GM12878 (cell line): ENCODE results near the gene CATSPERZ. TPM values are rescaled to one million over a fixed set of nuclear protein-coding genes. Genes with fewer than 3 reads are reported as not detected.

Experiments used
- BCL11A ChIP-seq: IDR thresholded peaks from 2 replicates; pipeline ENCODE4 v1.6.1; 2011; ENCODE audit warnings: low read depth, low read length
- CHD1 ChIP-seq: IDR thresholded peaks from 2 replicates; pipeline ENCODE4 v1.6.1; 2012; ENCODE audit warnings: low read depth, low read length, improper control_type of control experiment
- CREB1 ChIP-seq: IDR thresholded peaks from 2 replicates; pipeline ENCODE4 v1.6.1; 2012; ENCODE audit warnings: low read depth, mild to moderate bottlenecking, inconsistent platforms
- CTCF ChIP-seq, 3 experiments: IDR thresholded peaks in 2 of 3; conservative IDR thresholded peaks in 1 of 3; 2 replicates each; pipeline ENCODE4 v1.5.1; 2011; ENCODE audit warnings: low read depth in 3 of 3, low read length in 3 of 3, mild to moderate bottlenecking in 3 of 3, control low read depth in 2 of 3, moderate library complexity in 2 of 3, inconsistent platforms in 1 of 3, mixed read lengths in 1 of 3; ENCODE audit not compliant: control insufficient read depth in 2 of 3, insufficient read depth in 1 of 3; ENCODE audit errors: extremely low read depth in 1 of 3
- EED ChIP-seq: sonication (generic); IDR thresholded peaks from 2 replicates; pipeline ENCODE4 v1.6.1; 2016; ENCODE audit warnings: antibody characterized with exemption, low read depth
- ETV6 ChIP-seq, 2 experiments: fragments of 450-650 bp in 1 of 2; IDR thresholded peaks in 1 of 2; conservative IDR thresholded peaks in 1 of 2; 2 replicates each; pipeline ENCODE4 v1.6.1; 2014; ENCODE audit warnings: antibody characterized with exemption in 1 of 2, borderline replicate concordance in 1 of 2, low read depth in 1 of 2, mild to moderate bottlenecking in 1 of 2, moderate library complexity in 1 of 2
- FOXM1 ChIP-seq: IDR thresholded peaks from 2 replicates; pipeline ENCODE4 v1.6.1; 2012; ENCODE audit warnings: low read depth, mild to moderate bottlenecking, inconsistent platforms, low read length, moderate library complexity
- HDAC6 ChIP-seq: fragments of 200-600 bp; sonication (generic); IDR thresholded peaks from one replicate; pipeline ENCODE4 v1.8.0; 2017; ENCODE audit warnings: antibody characterized with exemption; ENCODE audit not compliant: unreplicated experiment
- JUNB ChIP-seq: IDR thresholded peaks from 2 replicates; pipeline ENCODE4 v1.6.1; 2016; ENCODE audit warnings: antibody characterized with exemption, mild to moderate bottlenecking
- NFXL1 ChIP-seq: fragments of 450-650 bp; IDR thresholded peaks from 2 replicates; pipeline ENCODE4 v1.6.1; 2017; ENCODE audit warnings: antibody characterized with exemption, mild to moderate bottlenecking, borderline replicate concordance
- POU2F2 ChIP-seq: IDR thresholded peaks from 3 replicates; pipeline ENCODE4 v1.6.1; 2011; ENCODE audit warnings: low read depth, mild to moderate bottlenecking, low read length, borderline replicate concordance
- RBBP5 ChIP-seq: fragments of 200-600 bp; sonication (generic); conservative IDR thresholded peaks from 2 replicates; pipeline ENCODE4 v1.6.1; 2016
- RUNX3 ChIP-seq: IDR thresholded peaks from 2 replicates; pipeline ENCODE4 v1.6.1; 2012; ENCODE audit warnings: low read length, inconsistent platforms
- SREBF2 ChIP-seq: IDR thresholded peaks from 2 replicates; pipeline ENCODE4 v1.6.1; 2012; ENCODE audit warnings: mild to moderate bottlenecking, low read length
- TAF1 ChIP-seq: IDR thresholded peaks from 2 replicates; pipeline ENCODE4 v1.6.1; 2011; ENCODE audit warnings: mild to moderate bottlenecking, low read depth, low read length, borderline replicate concordance
- TBL1XR1 ChIP-seq: IDR thresholded peaks from 2 replicates; pipeline ENCODE4 v1.6.1; 2012; ENCODE audit warnings: low read depth, low read length, improper control_type of control experiment
- TCF12 ChIP-seq: IDR thresholded peaks from 2 replicates; pipeline ENCODE4 v1.6.1; 2011; ENCODE audit warnings: low read depth, mild to moderate bottlenecking, low read length
- YBX1 ChIP-seq: fragments of 450-650 bp; IDR thresholded peaks from 2 replicates; pipeline ENCODE4 v1.6.1; 2016; ENCODE audit warnings: antibody characterized with exemption
- ZBTB11 ChIP-seq: fragments of 450-650 bp; formaldehyde crosslinking; IDR thresholded peaks from 2 replicates; pipeline ENCODE4 v1.5.0; 2022; ENCODE audit warnings: mild to moderate bottlenecking, missing genetic modification characterization
- ZNF274 ChIP-seq: IDR thresholded peaks from one replicate; pipeline ENCODE4 v1.8.0; 2011; ENCODE audit not compliant: insufficient read length, insufficient read depth
- ZZZ3 ChIP-seq: IDR thresholded peaks from 2 replicates; pipeline ENCODE4 v1.6.1; 2011; ENCODE audit warnings: low read depth; ENCODE audit not compliant: control insufficient read depth, insufficient read length
- polyA plus RNA-seq, 11 experiments: library from polyadenylated mRNA; depleted of rRNA in 4 of 11; unstranded in 6 of 11; stranded (reverse) in 5 of 11; fragments of >200 nt; fragmentation: Nextera tagmentation in 4 of 11; fragmentation: Illumina TruSeq in 1 of 11; extraction: Ambion mirVana in 4 of 11; extraction: Trizol in 1 of 11; gene quantifications; 1 replicate in 1 of 11; 2 replicates in 10 of 11; pipeline versions ENCODE4 v1.2.1 to v1.2.3, GENCODE V29; 2011 to 2016; ENCODE audit warnings: inconsistent platforms in 2 of 11, missing spikeins in 2 of 11, low read depth in 1 of 11
- total RNA-seq, 4 experiments: library from RNA; depleted of rRNA in 3 of 4; stranded (reverse); fragments of >200 nt in 3 of 4; fragmentation: Illumina TruSeq in 1 of 4; extraction: Trizol in 1 of 4; gene quantifications; 2 replicates each; pipeline versions ENCODE4 v1.2.1 to v1.2.3, GENCODE V29; 2013 to 2021

CATSPERZ gene
- total and polyA plus RNA-seq, 10 of the 15 experiments (the other 5 are each of a cell fraction or from before 2014, with no cell fraction given) = 0.12 to 0.31 TPM; not detected in 8

GRCh38 chr11:64284962-64285884 lies 14.9 kb upstream of the CATSPERZ start, which contains the start of gene GPR137 (continued):
- TF ChIP-seq CTCF (IDR thresholded peaks at IDR 0.05 in 2 of 3, conservative IDR thresholded peaks at IDR 0.05 in 1 of 3; ENCODE audit: control insufficient read depth in 2 of 3, extremely low read depth in 1 of 3, insufficient read depth in 1 of 3, low read depth in 3 of 3, low read length in 3 of 3) (no peak), EED (no peak), YBX1 (no peak), CREB1 (0 out of 2 replicates have a peak, but pooled peaks have one; percentile 23), TBL1XR1 (peak; percentile 95; the same call in 1 of the 2 replicates), ZBTB11 (CRISPR knock-in tag) (no peak), CHD1 (no peak), SREBF2 (no peak), BCL11A (no peak), RBBP5 (no peak), RUNX3 (no peak), ZNF274 (no peak), ZZZ3 (no peak), TCF12 (0 out of 2 replicates have a peak, but pooled peaks have one; percentile 13), FOXM1 (no peak), NFXL1 (no peak), JUNB (no peak), ETV6 (conservative IDR thresholded peaks at IDR 0.05 in 1 of 2, IDR thresholded peaks at IDR 0.05 in 1 of 2; ENCODE audit: borderline replicate concordance in 1 of 2, low read depth in 1 of 2) (0 out of 4 replicates have a peak, but pooled peaks of 1 of the 2 experiments have one; percentile 20), TAF1 (no peak), POU2F2 (no peak), HDAC6 (no peak)
